Heart right ventricle (tissue), 16 donors: Measurements from ENCODE around the gene GPER1. TPM values are rescaled to one million over a fixed set of nuclear protein-coding genes. Genes with fewer than 3 reads are reported as not detected.

Experiments used
- ATAC-seq, 8 donors: fragments of 200-7000 bp; cut with Tn5 transposase; one replicate each; pipeline ENCODE4 v1.9.1; 2020; ENCODE audit warnings: mild to moderate bottlenecking in 8 of 8, moderate library complexity in 8 of 8, moderate number of reproducible peaks in 1 of 8
- DNase-seq, 2 donors: peaks; one replicate each; pipeline ENCODE4 v3.0.0-alpha.2; 2020
- H3K27ac ChIP-seq, 10 donors: fragments of 200-600 bp; sonication (generic) in 2 of 10; one replicate each; pipeline versions ENCODE4 v1.5.0 to v1.8.0; 2020 to 2022; ENCODE audit warnings: mild to moderate bottlenecking in 3 of 10
- H3K27me3 ChIP-seq, 7 donors: fragments of 200-600 bp; one replicate each; pipeline ENCODE4 v1.8.0; 2021 to 2022; ENCODE audit warnings: mild to moderate bottlenecking in 2 of 7
- H3K36me3 ChIP-seq, 9 donors: fragments of 200-600 bp; sonication (generic) in 1 of 9; one replicate each; pipeline versions ENCODE4 v1.5.0 to v1.8.0; 2020 to 2022; ENCODE audit warnings: mild to moderate bottlenecking in 2 of 9
- H3K4me1 ChIP-seq, 9 donors: fragments of 200-600 bp; sonication (generic) in 1 of 9; one replicate each; pipeline versions ENCODE4 v1.5.0 to v1.8.0; 2020 to 2022; ENCODE audit warnings: mild to moderate bottlenecking in 4 of 9
- H3K4me3 ChIP-seq, 10 donors: fragments of 200-600 bp; sonication (generic) in 2 of 10; one replicate each; pipeline versions ENCODE4 v1.5.0 to v1.8.0; 2020 to 2022; ENCODE audit warnings: mild to moderate bottlenecking in 7 of 10, moderate library complexity in 2 of 10
- H3K9me3 ChIP-seq, 11 donors: fragments of 200-600 bp in 10 of 11; sonication (generic) in 2 of 11; one replicate each; pipeline versions ENCODE4 v1.5.0 to v1.8.0; 2013 to 2022; ENCODE audit warnings: mild to moderate bottlenecking in 2 of 11, control low read depth in 1 of 11, moderate library complexity in 1 of 11
- CTCF ChIP-seq, 9 donors: fragments of 200-600 bp; sonication (generic) in 2 of 9; IDR thresholded peaks; one replicate each; pipeline versions ENCODE4 v1.5.0 to v1.8.0; 2021 to 2022; ENCODE audit warnings: antibody characterized with exemption in 9 of 9, mild to moderate bottlenecking in 5 of 9, moderate library complexity in 1 of 9
- WGBS, 2 donors: extraction: QIAGEN DNeasy Blood & Tissue Kit; methylation state at CpG; one replicate each; pipeline ENCODE4 v1.1.7; 2013; ENCODE audit warnings: inconsistent platforms in 1 of 2; 5-methylcytosine and 5-hydroxymethylcytosine counted together
- intact Hi-C, 10 donors: fragments of 100-400 bp; cut with DNase I; formaldehyde crosslinking; loops; one replicate each; pipeline versions ENCODE4 v1.11.1 to v1.14.2; 2022
- polyA plus RNA-seq, 2 donors: library from polyadenylated mRNA; stranded (reverse); fragments of 200-250 nt; gene quantifications; one replicate each; pipeline ENCODE4 v1.2.3, GENCODE V29; 2013
- total RNA-seq, 10 donors: library from RNA; stranded (reverse); fragmentation: NEBNext Ultra II Directional in 3 of 10; extraction: Animal tissue kit (Norgen Biotek cat#: 25700) in 3 of 10; gene quantifications; one replicate each; pipeline versions ENCODE4 v1.2.1 to v1.2.4, GENCODE V29; 2021 to 2023
- donor health status: Arrhythmogenic right ventricular cardiomyopathy.
- donor health status: ischemic (EF 13 %, LVEDD 7.1; RV severe dilation, severe dysfunction).
- donor health status: healthy with polysubstance abuse.
- donor health status: DM: no; HTN: yes; CAD: no.
- donor health status: DM: no; HTN: no; CAD: no.
- donor health status: ischemic (EF 25% LVEDD 6.9; RV normal size, moderate dysfunction).
- donor health status: ischemic (EF 25% LVEDD 5.7; RV mildly dilated, moderate dysfunction).
- donor health status: healthy.
- donor health status: DM: yes; HTN: yes; CAD: no.
- donor health status: Ischemic cardiomyopathy.
- donor health status: ischemic (EF 35%, LVEDD 5.7; RV mildly dilated, moderate dysfunction).
- donor health status: nonischemic (EF 11% LVEDD 7.7; RV severe dilation, severe dysfunction).
- donor health status: DM: yes; HTN: yes; CAD: no.
- donor health status: PGD.
- donor health status: ischemic (EF 29% LVEDD 5.4; RV normal size, mild dysfunction).
- donor health status: nonischemic (EF 23%, LVEDD 6.1; RV moderate dilation, normal function).

The GPER1 gene
- total and polyA plus RNA-seq, 12 donors = 1.1 to 4.7 (median 1.9) TPM

- H3K27me3 ChIP-seq = no peaks in the 10 kb centered on the region
- H3K9me3 ChIP-seq = no peaks in the 10 kb centered on the region
- DNase-seq (no peak), ATAC-seq (no peak)
- WGBS, 2 donors = 92 to 93% methylated on average over 5 of the region's 5 CpGs
- intact Hi-C loops = no loop called here
- no peak for TF ChIP-seq CTCF (IDR thresholded peaks at IDR 0.05)
- no peak overlapping the region for H3K4me3 ChIP-seq
- H3K36me3 ChIP-seq = no peaks in the 10 kb centered on the region
- no peak overlapping the region for H3K27ac ChIP-seq
- peaks cover 0 to 24% (median 8%) of the 10 kb centered on the region in 9 donors for H3K4me1 ChIP-seq
These were observed 31.3 kb downstream of the GPER1 start for GRCh38 chr7:1119201-1119600.

- no peak for DNase-seq
- no peak for TF ChIP-seq CTCF (IDR thresholded peaks at IDR 0.05)
- no peaks in the 10 kb centered on the region for H3K27me3 ChIP-seq
- ATAC-seq = no peak
- H3K36me3 ChIP-seq = peaks cover 0 to 3% (median 0%) of the 10 kb centered on the region in 9 donors
- intact Hi-C loops = loop anchor here in 3 of 10 donors (5.0 kb wide), 1 partner anchor 33 kb away; the partner anchor contains the start of gene GPER1 (in 3 of the 3)
- H3K27ac ChIP-seq = peak overlapping the region in 1 of 10 donors; percentile 10
- no peaks in the 10 kb centered on the region for H3K9me3 ChIP-seq
- H3K4me1 ChIP-seq = peaks cover 0 to 38% (median 15%) of the 10 kb centered on the region in 9 donors
- WGBS, 2 donors = 95 to 97% methylated on average over 22 of the region's 22 CpGs
- H3K4me3 ChIP-seq = no peak overlapping the region
These were observed 32.9 kb downstream of the GPER1 start for GRCh38 chr7:1120791-1121190.

- H3K9me3 ChIP-seq = no peaks in the 10 kb centered on the region
- peaks cover 0 to 38% (median 15%) of the 10 kb centered on the region in 9 donors for H3K4me1 ChIP-seq
- intact Hi-C loops = loop anchor here in 3 of 10 donors (5.0 kb wide), 1 partner anchor 34 kb away; the partner anchor contains the start of gene GPER1 (in 3 of the 3)
- H3K4me3 ChIP-seq = no peak overlapping the region
- no peak for DNase-seq
- H3K36me3 ChIP-seq = peaks cover 0 to 7% (median 0%) of the 10 kb centered on the region in 9 donors
- no peak for TF ChIP-seq CTCF (IDR thresholded peaks at IDR 0.05)
- no peak for ATAC-seq
- H3K27ac ChIP-seq = peak overlapping the region in 2 of 10 donors; percentile 0 to 10
- H3K27me3 ChIP-seq = no peaks in the 10 kb centered on the region
- 84 to 94% methylated on average over 14 of the region's 14 CpGs for WGBS, 2 donors
These were observed 33.6 kb downstream of the GPER1 start for GRCh38 chr7:1121476-1121875.

- peak in 1 of 2 donors; percentile 26 for DNase-seq
- H3K4me3 ChIP-seq = peak overlapping the region in 2 of 10 donors; percentile 7 to 43
- peaks cover 0 to 14% (median 0%) of the 10 kb centered on the region in 9 donors for H3K36me3 ChIP-seq
- H3K27ac ChIP-seq = peak overlapping the region in 9 of 10 donors; percentile 4 to 82 (median 78)
- no peak for TF ChIP-seq CTCF (IDR thresholded peaks at IDR 0.05)
- 80 to 84% methylated on average over 28 of the region's 28 CpGs for WGBS, 2 donors
- ATAC-seq = peak in 3 of 8 donors; percentile 2 to 48 (median 10)
- H3K9me3 ChIP-seq = no peaks in the 10 kb centered on the region
- H3K4me1 ChIP-seq = peaks cover 0 to 38% (median 15%) of the 10 kb centered on the region in 9 donors
- intact Hi-C loops = loop anchor here in 4 of 10 donors (2.0 to 5.0 kb wide), 2 partner anchors 35 kb away; partner anchors contain the start of gene GPER1 (in 3 of the 4)
- no peaks in the 10 kb centered on the region for H3K27me3 ChIP-seq
These were observed 34.2 kb downstream of the GPER1 start for GRCh38 chr7:1121886-1122831.
